DND-41 (cell line): ENCODE results near the gene TMEM271.
"Not testable (repeated sequence)": the region's sequence is repeated elsewhere in the genome, so short reads cannot be mapped to it uniquely, and the experiment has no call there.

Experiments used
- EZH2 ChIP-seq: IDR thresholded peaks from 3 replicates; pipeline ENCODE4 v1.6.1; 2012; ENCODE audit warnings: borderline replicate concordance, low read depth, mild to moderate bottlenecking, moderate library complexity, low read length, inconsistent platforms; ENCODE audit not compliant: severe bottlenecking
- TF ChIP-seq, protein P1 (sequence below): IDR thresholded peaks from 2 replicates; pipeline ENCODE4 v1.5.1; 2012; ENCODE audit warnings: borderline replicate concordance, low read length, moderate library complexity, mild to moderate bottlenecking; ENCODE audit not compliant: poor library complexity, severe bottlenecking; ENCODE audit errors: extremely low read depth

DNA sequence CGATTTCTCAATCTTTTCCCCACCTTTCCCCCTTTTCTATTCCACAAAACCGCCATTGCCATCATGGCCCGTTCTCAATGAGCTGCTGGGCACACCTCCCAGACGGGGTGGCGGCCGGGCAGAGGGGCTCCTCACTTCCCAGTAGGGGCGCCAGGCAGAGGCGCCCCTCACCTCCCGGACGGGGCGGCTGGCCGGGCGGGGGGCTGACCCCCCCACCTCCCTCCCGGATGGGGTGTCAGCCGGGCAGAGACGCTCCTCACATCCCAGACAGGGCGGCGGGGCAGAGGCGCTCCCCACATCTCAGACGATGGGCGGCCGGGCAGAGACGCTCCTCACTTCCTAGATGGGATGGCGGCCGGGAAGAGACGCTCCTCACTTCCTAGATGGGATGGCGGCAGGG, 25.8 kb downstream of the TMEM271 start:
- not testable (repeated sequence) for TF ChIP-seq EZH2
- TF ChIP-seq, protein P1, sequence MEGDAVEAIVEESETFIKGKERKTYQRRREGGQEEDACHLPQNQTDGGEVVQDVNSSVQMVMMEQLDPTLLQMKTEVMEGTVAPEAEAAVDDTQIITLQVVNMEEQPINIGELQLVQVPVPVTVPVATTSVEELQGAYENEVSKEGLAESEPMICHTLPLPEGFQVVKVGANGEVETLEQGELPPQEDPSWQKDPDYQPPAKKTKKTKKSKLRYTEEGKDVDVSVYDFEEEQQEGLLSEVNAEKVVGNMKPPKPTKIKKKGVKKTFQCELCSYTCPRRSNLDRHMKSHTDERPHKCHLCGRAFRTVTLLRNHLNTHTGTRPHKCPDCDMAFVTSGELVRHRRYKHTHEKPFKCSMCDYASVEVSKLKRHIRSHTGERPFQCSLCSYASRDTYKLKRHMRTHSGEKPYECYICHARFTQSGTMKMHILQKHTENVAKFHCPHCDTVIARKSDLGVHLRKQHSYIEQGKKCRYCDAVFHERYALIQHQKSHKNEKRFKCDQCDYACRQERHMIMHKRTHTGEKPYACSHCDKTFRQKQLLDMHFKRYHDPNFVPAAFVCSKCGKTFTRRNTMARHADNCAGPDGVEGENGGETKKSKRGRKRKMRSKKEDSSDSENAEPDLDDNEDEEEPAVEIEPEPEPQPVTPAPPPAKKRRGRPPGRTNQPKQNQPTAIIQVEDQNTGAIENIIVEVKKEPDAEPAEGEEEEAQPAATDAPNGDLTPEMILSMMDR = not testable (repeated sequence)
